Liver (tissue), 9 donors: ENCODE data around the gene NR1I3. TPM values are rescaled to one million over a fixed set of nuclear protein-coding genes. Genes with fewer than 3 reads are reported as not detected.
A peak's percentile ranks its signal among the peaks of the same experiment; 100 is the strongest.

ENCODE experiments used
- DNase-seq: peaks from one replicate; pipeline ENCODE4 v3.0.0-alpha.2; 2017; ENCODE audit warnings: low spot score
- H3K27ac ChIP-seq, 2 donors: one replicate each; pipeline ENCODE4 v1.7.0; 2013; ENCODE audit warnings: inconsistent platforms in 2 of 2, low read length in 2 of 2, control low read depth in 1 of 2, low read depth in 1 of 2, mild to moderate bottlenecking in 1 of 2
- H3K27me3 ChIP-seq, 4 donors: one replicate each; pipeline versions ENCODE4 v1.6.1 to v1.7.0; 2013; ENCODE audit warnings: low read length in 3 of 4, inconsistent platforms in 1 of 4, mild to moderate bottlenecking in 1 of 4, moderate library complexity in 1 of 4; ENCODE audit not compliant: control insufficient read depth in 4 of 4, insufficient read depth in 4 of 4
- H3K36me3 ChIP-seq, 4 donors: one replicate each; pipeline versions ENCODE4 v1.6.1 to v1.7.0; 2013; ENCODE audit warnings: low read length in 3 of 4, mild to moderate bottlenecking in 3 of 4, low read depth in 1 of 4, moderate library complexity in 1 of 4; ENCODE audit not compliant: control insufficient read depth in 4 of 4, insufficient read depth in 3 of 4
- H3K4me1 ChIP-seq, 4 donors: one replicate each; pipeline versions ENCODE4 v1.6.1 to v1.7.0; 2013; ENCODE audit warnings: low read length in 3 of 4, mild to moderate bottlenecking in 3 of 4, moderate library complexity in 1 of 4; ENCODE audit not compliant: control insufficient read depth in 4 of 4, insufficient read depth in 4 of 4
- H3K4me3 ChIP-seq, 3 donors: one replicate each; pipeline versions ENCODE4 v1.6.1 to v1.7.0; 2013; ENCODE audit warnings: low read length in 3 of 3, control low read depth in 1 of 3, low read depth in 1 of 3, mild to moderate bottlenecking in 1 of 3
- H3K9ac ChIP-seq, 2 donors: one replicate each; pipeline ENCODE4 v1.7.0; 2013; ENCODE audit warnings: low read length in 2 of 2, mild to moderate bottlenecking in 2 of 2, moderate library complexity in 2 of 2, control low read depth in 1 of 2, low read depth in 1 of 2
- H3K9me3 ChIP-seq, 4 donors: one replicate each; pipeline versions ENCODE4 v1.6.1 to v1.7.0; 2013; ENCODE audit warnings: low read length in 3 of 4; ENCODE audit not compliant: control insufficient read depth in 4 of 4
- CTCF ChIP-seq: fragments of 150-350 bp; IDR thresholded peaks from 2 replicates; pipeline ENCODE4 v1.5.1; 2017; ENCODE audit warnings: improper control_type of control experiment, low read depth, low read length; ENCODE audit not compliant: missing input control
- EGR1 ChIP-seq, 2 donors: IDR thresholded peaks; 2 replicates each; pipeline ENCODE4 v1.6.1; 2016 to 2018; ENCODE audit warnings: antibody characterized with exemption in 2 of 2, low read depth in 2 of 2
- FOXA1 ChIP-seq: IDR thresholded peaks from 2 replicates; pipeline ENCODE4 v1.6.1; 2016; ENCODE audit warnings: antibody characterized with exemption
- FOXA2 ChIP-seq: IDR thresholded peaks from 2 replicates; pipeline ENCODE4 v1.6.1; 2016; ENCODE audit warnings: antibody characterized with exemption
- GABPA ChIP-seq, 2 donors: IDR thresholded peaks in 1 of 2; conservative IDR thresholded peaks in 1 of 2; 2 replicates each; pipeline ENCODE4 v1.6.1; 2016; ENCODE audit warnings: antibody characterized with exemption in 2 of 2, mild to moderate bottlenecking in 1 of 2, moderate library complexity in 1 of 2
- HNF4A ChIP-seq, 2 donors: conservative IDR thresholded peaks; 2 replicates each; pipeline ENCODE4 v1.6.1; 2016; ENCODE audit warnings: antibody characterized with exemption in 2 of 2, mild to moderate bottlenecking in 2 of 2
- HNF4G ChIP-seq: IDR thresholded peaks from 2 replicates; pipeline ENCODE4 v1.6.1; 2016; ENCODE audit warnings: antibody characterized with exemption
- JUND ChIP-seq, 2 donors: IDR thresholded peaks; 2 replicates each; pipeline ENCODE4 v1.6.1; 2016; ENCODE audit warnings: antibody characterized with exemption in 2 of 2
- NR2F2 ChIP-seq: IDR thresholded peaks from 2 replicates; pipeline ENCODE4 v1.6.1; 2016; ENCODE audit warnings: antibody characterized with exemption
- RAD21 ChIP-seq, 2 donors: IDR thresholded peaks; 2 replicates each; pipeline ENCODE4 v1.6.1; 2016; ENCODE audit warnings: antibody characterized with exemption in 2 of 2, mild to moderate bottlenecking in 2 of 2
- RXRA ChIP-seq, 2 donors: IDR thresholded peaks; 2 replicates each; pipeline ENCODE4 v1.6.1; 2017 to 2018; ENCODE audit warnings: antibody characterized with exemption in 2 of 2, mild to moderate bottlenecking in 1 of 2
- SP1 ChIP-seq: IDR thresholded peaks from 2 replicates; pipeline ENCODE4 v1.6.1; 2018; ENCODE audit warnings: antibody characterized with exemption, mild to moderate bottlenecking
- TAF1 ChIP-seq: conservative IDR thresholded peaks from 2 replicates; pipeline ENCODE4 v1.6.1; 2016; ENCODE audit warnings: antibody characterized with exemption, mild to moderate bottlenecking
- YY1 ChIP-seq: IDR thresholded peaks from 2 replicates; pipeline ENCODE4 v1.6.1; 2016; ENCODE audit warnings: antibody characterized with exemption, mild to moderate bottlenecking
- WGBS: extraction: QIAGEN DNeasy Blood & Tissue Kit; methylation state at CpG from one replicate; pipeline ENCODE4 v1.1.7; 2013; 5-methylcytosine and 5-hydroxymethylcytosine counted together
- polyA plus RNA-seq, 2 donors: library from polyadenylated mRNA; stranded (reverse) in 1 of 2; unstranded in 1 of 2; fragments of 200-250 nt in 1 of 2; fragments of >200 nt in 1 of 2; fragmentation: Nextera tagmentation in 1 of 2; extraction: Ambion mirVana in 1 of 2; gene quantifications; one replicate each; pipeline versions ENCODE4 v1.2.1 to v1.2.3, GENCODE V29; 2013 to 2015
- total RNA-seq, 2 donors: library from RNA; depleted of rRNA; stranded (reverse); fragments of >200 nt; gene quantifications; one replicate each; pipeline ENCODE4 v1.2.3, GENCODE V29; 2014
- TF ChIP-seq, protein P1 (sequence below): IDR thresholded peaks from 2 replicates; pipeline ENCODE4 v1.6.1; 2016; ENCODE audit warnings: antibody characterized with exemption
- TF ChIP-seq, protein P2 (sequence below): IDR thresholded peaks from 2 replicates; pipeline ENCODE4 v1.6.1; 2016; ENCODE audit warnings: antibody characterized with exemption, mild to moderate bottlenecking
- TF ChIP-seq, protein P3 (sequence below): IDR thresholded peaks from 2 replicates; pipeline ENCODE4 v1.6.1; 2016; ENCODE audit warnings: antibody characterized with exemption
- TF ChIP-seq, protein P4 (sequence below): IDR thresholded peaks from 2 replicates; pipeline ENCODE4 v1.6.1; 2016; ENCODE audit warnings: antibody characterized with exemption
- donor health status: healthy.
- donor health status: healthy.
- donor health status: healthy.
- donor health status: healthy.
- donor health status: healthy.

NR1I3 gene
- 10 to 100 TPM; 10.4 to 52.3 TPM for total RNA-seq
- polyA plus RNA-seq, result 100 to 1,000 TPM in 1 of 2 donors, 10 to 100 TPM in 1; 43.0 to 128 TPM

DNA sequence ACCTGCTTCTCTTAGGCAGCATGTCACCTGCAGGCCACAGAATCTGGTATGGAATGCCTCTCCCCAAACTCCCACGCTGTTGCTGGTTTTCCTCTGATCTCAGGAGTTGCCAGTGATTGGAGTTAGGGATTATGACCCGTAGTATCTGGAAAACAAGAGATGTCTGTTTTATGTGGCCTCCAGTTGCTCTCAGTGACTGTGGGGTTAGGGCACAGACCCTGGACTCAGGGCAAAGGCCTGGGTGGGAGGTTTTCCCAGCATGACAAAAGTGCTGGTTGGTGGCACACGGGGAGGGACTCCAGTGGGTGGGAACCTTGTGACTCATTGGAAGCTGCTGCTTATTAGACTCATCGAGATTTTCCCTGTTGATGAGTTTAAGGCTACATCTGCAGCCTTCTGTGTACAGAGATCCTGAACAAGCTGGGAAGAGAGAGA, at the start of gene NR1I3:
Gene NR1I3, minus strand, starts transcription at position 165 of the 435 bp plus-strand sequence. CDS start 1,638 bp downstream, outside the sequence.
- peak; percentile 63 for DNase-seq
- Histone ChIP-seq H3K27ac (peak within 1 kb of the TSS; percentile 91 to 99), H3K4me1 (peaks cover 0 to 25% (median 6%) of the 10 kb centered on the region in 4 donors), H3K36me3 (peaks cover 3 to 16% (median 6%) of the 10 kb centered on the region in 4 donors), H3K9me3 (no peaks in the 10 kb centered on the region), H3K9ac (peak within 1 kb of the TSS; percentile 91 to 99), H3K4me3 (peak within 1 kb of the TSS; percentile 56 to 85 (median 64)), H3K27me3 (no peaks in the 10 kb centered on the region)
- peak; percentile 99 to 100 for TF ChIP-seq RXRA (IDR thresholded peaks at IDR 0.05)
- TF ChIP-seq, protein P1, sequence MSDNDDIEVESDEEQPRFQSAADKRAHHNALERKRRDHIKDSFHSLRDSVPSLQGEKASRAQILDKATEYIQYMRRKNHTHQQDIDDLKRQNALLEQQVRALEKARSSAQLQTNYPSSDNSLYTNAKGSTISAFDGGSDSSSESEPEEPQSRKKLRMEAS, result peak; percentile 95
- TF ChIP-seq RAD21 (IDR thresholded peaks at IDR 0.05), result peak; percentile 57 to 69
- TF ChIP-seq, protein P2, sequence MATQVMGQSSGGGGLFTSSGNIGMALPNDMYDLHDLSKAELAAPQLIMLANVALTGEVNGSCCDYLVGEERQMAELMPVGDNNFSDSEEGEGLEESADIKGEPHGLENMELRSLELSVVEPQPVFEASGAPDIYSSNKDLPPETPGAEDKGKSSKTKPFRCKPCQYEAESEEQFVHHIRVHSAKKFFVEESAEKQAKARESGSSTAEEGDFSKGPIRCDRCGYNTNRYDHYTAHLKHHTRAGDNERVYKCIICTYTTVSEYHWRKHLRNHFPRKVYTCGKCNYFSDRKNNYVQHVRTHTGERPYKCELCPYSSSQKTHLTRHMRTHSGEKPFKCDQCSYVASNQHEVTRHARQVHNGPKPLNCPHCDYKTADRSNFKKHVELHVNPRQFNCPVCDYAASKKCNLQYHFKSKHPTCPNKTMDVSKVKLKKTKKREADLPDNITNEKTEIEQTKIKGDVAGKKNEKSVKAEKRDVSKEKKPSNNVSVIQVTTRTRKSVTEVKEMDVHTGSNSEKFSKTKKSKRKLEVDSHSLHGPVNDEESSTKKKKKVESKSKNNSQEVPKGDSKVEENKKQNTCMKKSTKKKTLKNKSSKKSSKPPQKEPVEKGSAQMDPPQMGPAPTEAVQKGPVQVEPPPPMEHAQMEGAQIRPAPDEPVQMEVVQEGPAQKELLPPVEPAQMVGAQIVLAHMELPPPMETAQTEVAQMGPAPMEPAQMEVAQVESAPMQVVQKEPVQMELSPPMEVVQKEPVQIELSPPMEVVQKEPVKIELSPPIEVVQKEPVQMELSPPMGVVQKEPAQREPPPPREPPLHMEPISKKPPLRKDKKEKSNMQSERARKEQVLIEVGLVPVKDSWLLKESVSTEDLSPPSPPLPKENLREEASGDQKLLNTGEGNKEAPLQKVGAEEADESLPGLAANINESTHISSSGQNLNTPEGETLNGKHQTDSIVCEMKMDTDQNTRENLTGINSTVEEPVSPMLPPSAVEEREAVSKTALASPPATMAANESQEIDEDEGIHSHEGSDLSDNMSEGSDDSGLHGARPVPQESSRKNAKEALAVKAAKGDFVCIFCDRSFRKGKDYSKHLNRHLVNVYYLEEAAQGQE, result peak; percentile 94
- TF ChIP-seq FOXA2, result peak; percentile 77
- TF ChIP-seq NR2F2, result peak; percentile 86
- TF ChIP-seq, protein P3, sequence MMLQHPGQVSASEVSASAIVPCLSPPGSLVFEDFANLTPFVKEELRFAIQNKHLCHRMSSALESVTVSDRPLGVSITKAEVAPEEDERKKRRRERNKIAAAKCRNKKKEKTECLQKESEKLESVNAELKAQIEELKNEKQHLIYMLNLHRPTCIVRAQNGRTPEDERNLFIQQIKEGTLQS, result peak; percentile 84
- peak; percentile 100 for TF ChIP-seq SP1
- peak in 1 of 2 donors; percentile 66 for TF ChIP-seq GABPA (IDR thresholded peaks at IDR 0.05 in 1 of 2, conservative IDR thresholded peaks at IDR 0.05 in 1 of 2)
- TF ChIP-seq YY1, result peak; percentile 90
- TF ChIP-seq, protein P4, sequence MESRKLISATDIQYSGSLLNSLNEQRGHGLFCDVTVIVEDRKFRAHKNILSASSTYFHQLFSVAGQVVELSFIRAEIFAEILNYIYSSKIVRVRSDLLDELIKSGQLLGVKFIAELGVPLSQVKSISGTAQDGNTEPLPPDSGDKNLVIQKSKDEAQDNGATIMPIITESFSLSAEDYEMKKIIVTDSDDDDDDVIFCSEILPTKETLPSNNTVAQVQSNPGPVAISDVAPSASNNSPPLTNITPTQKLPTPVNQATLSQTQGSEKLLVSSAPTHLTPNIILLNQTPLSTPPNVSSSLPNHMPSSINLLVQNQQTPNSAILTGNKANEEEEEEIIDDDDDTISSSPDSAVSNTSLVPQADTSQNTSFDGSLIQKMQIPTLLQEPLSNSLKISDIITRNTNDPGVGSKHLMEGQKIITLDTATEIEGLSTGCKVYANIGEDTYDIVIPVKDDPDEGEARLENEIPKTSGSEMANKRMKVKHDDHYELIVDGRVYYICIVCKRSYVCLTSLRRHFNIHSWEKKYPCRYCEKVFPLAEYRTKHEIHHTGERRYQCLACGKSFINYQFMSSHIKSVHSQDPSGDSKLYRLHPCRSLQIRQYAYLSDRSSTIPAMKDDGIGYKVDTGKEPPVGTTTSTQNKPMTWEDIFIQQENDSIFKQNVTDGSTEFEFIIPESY, result peak; percentile 96
- TF ChIP-seq HNF4G, result peak; percentile 100
- peak; percentile 91 for TF ChIP-seq FOXA1
- peak; percentile 95 to 97 for TF ChIP-seq JUND (IDR thresholded peaks at IDR 0.05)
- no peak for TF ChIP-seq CTCF
- peak; percentile 94 for TF ChIP-seq TAF1
- TF ChIP-seq EGR1 (IDR thresholded peaks at IDR 0.05; ENCODE audit: low read depth in 2 of 2), result peak; percentile 80 to 91
- peak; percentile 100 for TF ChIP-seq HNF4A (conservative IDR thresholded peaks at IDR 0.05)
- WGBS, result 34% methylated on average over 4 of the region's 4 CpGs
